Measurements from ENCODE around the gene EMCN. TPM values are rescaled to one million over a fixed set of nuclear protein-coding genes. Genes with fewer than 3 reads are reported as not detected.
A peak's percentile ranks its signal among the peaks of the same experiment; 100 is the strongest.

The EMCN gene
- total RNA-seq, 1 experiment from 2014 or later = not detected

- no peaks in the 10 kb centered on the region for H3K27me3 ChIP-seq (ENCODE audit: insufficient read depth, low read length)
- H3K36me3 ChIP-seq (ENCODE audit: control insufficient read depth in 1 of 2, insufficient read depth in 2 of 2, low read length in 2 of 2) = no peaks in the 10 kb centered on the region
- ATAC-seq (no peak), DNase-seq (ENCODE audit: low read depth, low spot score) (no peak)
- ChIA-PET RAD21 (ENCODE audit: low non-redundant PET in 1 of 2, low total read pairs in 2 of 2, uncharacterized antibody in 2 of 2, unreplicated experiment in 2 of 2) (no interaction called here), CTCF (no interaction called here), POLR2A (no interaction called here)
- H2AFZ ChIP-seq (ENCODE audit: low read depth, low read length, poor library complexity, severe bottlenecking) = no peak overlapping the region
- H3K79me2 ChIP-seq (ENCODE audit: insufficient read depth, low read length) = no peaks in the 10 kb centered on the region
- intact Hi-C loops (cut with micrococcal nuclease) = no loop called here
- no peak overlapping the region for H3K27ac ChIP-seq (ENCODE audit: low read depth, low read length)
- no peaks in the 10 kb centered on the region for H3K9me2 ChIP-seq (ENCODE audit: insufficient read depth)
- no peaks in the 10 kb centered on the region for H3K9me3 ChIP-seq (ENCODE audit: control insufficient read depth in 1 of 2, insufficient read depth in 1 of 2, low read depth in 1 of 2, low read length in 2 of 2)
- BruUV-seq (replicated peaks) = no TSS peak
- no peak overlapping the region for H3K4me3 ChIP-seq (replicated peaks in 1 of 2; ENCODE audit: low read depth in 1 of 2, low read length in 2 of 2)
- H3K9ac ChIP-seq (ENCODE audit: low read length) = no peak overlapping the region
- H3K4me2 ChIP-seq (ENCODE audit: low read length) = no peak overlapping the region
- H3K4me1 ChIP-seq (ENCODE audit: control insufficient read depth in 1 of 2, insufficient read depth in 2 of 2, low read length in 2 of 2) = no peaks in the 10 kb centered on the region
- H4K20me1 ChIP-seq (ENCODE audit: insufficient read depth) = no peaks in the 10 kb centered on the region
- no peak for TF ChIP-seq MAX (IDR thresholded peaks at IDR 0.05)
- peak; percentile 47; the same call in 1 of the 2 replicates for TF ChIP-seq CBX3 (IDR thresholded peaks at IDR 0.05; ENCODE audit: low read depth)
- no peak for TF ChIP-seq POLR2AphosphoS5 (IDR thresholded peaks at IDR 0.05; ENCODE audit: low read depth, low read length)
Measured at GRCh38 chr4:100492129-100492528, 25.7 kb downstream of the EMCN start.

- no peak overlapping the region for H3K27ac ChIP-seq (ENCODE audit: low read depth, low read length)
- H3K9me3 ChIP-seq (ENCODE audit: control insufficient read depth in 1 of 2, insufficient read depth in 1 of 2, low read depth in 1 of 2, low read length in 2 of 2) = no peaks in the 10 kb centered on the region
- no peak overlapping the region for H3K4me3 ChIP-seq (replicated peaks in 1 of 2; ENCODE audit: low read depth in 1 of 2, low read length in 2 of 2)
- H4K20me1 ChIP-seq (ENCODE audit: insufficient read depth) = no peaks in the 10 kb centered on the region
- CTCF ChIA-PET = no interaction called here
- ATAC-seq (no peak), DNase-seq (ENCODE audit: low read depth, low spot score) (no peak)
- no peaks in the 10 kb centered on the region for H3K79me2 ChIP-seq (ENCODE audit: insufficient read depth, low read length)
- H3K36me3 ChIP-seq (ENCODE audit: control insufficient read depth in 1 of 2, insufficient read depth in 2 of 2, low read length in 2 of 2) = no peaks in the 10 kb centered on the region
- H3K27me3 ChIP-seq (ENCODE audit: insufficient read depth, low read length) = no peaks in the 10 kb centered on the region
- BruUV-seq (replicated peaks) = no TSS peak
- H3K4me2 ChIP-seq (ENCODE audit: low read length) = no peak overlapping the region
- intact Hi-C loops (cut with micrococcal nuclease) = no loop called here
- POLR2A ChIA-PET = no interaction called here
- H3K9ac ChIP-seq (ENCODE audit: low read length) = no peak overlapping the region
- no peaks in the 10 kb centered on the region for H3K9me2 ChIP-seq (ENCODE audit: insufficient read depth)
- H3K4me1 ChIP-seq (ENCODE audit: control insufficient read depth in 1 of 2, insufficient read depth in 2 of 2, low read length in 2 of 2) = no peaks in the 10 kb centered on the region
- no peak overlapping the region for H2AFZ ChIP-seq (ENCODE audit: low read depth, low read length, poor library complexity, severe bottlenecking)
- RAD21 ChIA-PET (ENCODE audit: low non-redundant PET in 1 of 2, low total read pairs in 2 of 2, uncharacterized antibody in 2 of 2, unreplicated experiment in 2 of 2) = no interaction called here
- no peak for TF ChIP-seq ELF1 (IDR thresholded peaks at IDR 0.05; ENCODE audit: borderline replicate concordance, low read depth)
- no peak for TF ChIP-seq YY1 (IDR thresholded peaks at IDR 0.05; ENCODE audit: extremely low read depth, insufficient replicate concordance, low read depth, low read length)
- TF ChIP-seq CBX3 (IDR thresholded peaks at IDR 0.05; ENCODE audit: low read depth) = no peak
- no peak for TF ChIP-seq ZBTB33 (IDR thresholded peaks at IDR 0.05; ENCODE audit: extremely low read depth, insufficient replicate concordance, low read length)
- no peak for TF ChIP-seq CTCF (IDR thresholded peaks at IDR 0.05 in 2 of 3, conservative IDR thresholded peaks at IDR 0.05 in 1 of 3; ENCODE audit: borderline replicate concordance in 1 of 3, insufficient read depth in 1 of 3, low read depth in 2 of 3, low read length in 2 of 3)
- TF ChIP-seq ZNF274 (IDR thresholded peaks at IDR 0.05; ENCODE audit: low read depth, low read length) = no peak
- TF ChIP-seq POLR2A (IDR thresholded peaks at IDR 0.05; ENCODE audit: borderline replicate concordance, extremely low read depth, insufficient read depth, insufficient read length) = no peak
- no peak for TF ChIP-seq POLR2AphosphoS5 (IDR thresholded peaks at IDR 0.05; ENCODE audit: low read depth, low read length)
- TF ChIP-seq ATF3 (IDR thresholded peaks at IDR 0.05) = no peak
- TF ChIP-seq JUND (IDR thresholded peaks at IDR 0.05) = no peak
- TF ChIP-seq SP1 (IDR thresholded peaks at IDR 0.05; ENCODE audit: low read depth) = no peak
- no peak for TF ChIP-seq EGR1 (IDR thresholded peaks at IDR 0.05; ENCODE audit: low read depth)
- no peak for TF ChIP-seq SIN3A (IDR thresholded peaks at IDR 0.05; ENCODE audit: low read depth)
- no peak for TF ChIP-seq FOSL1 (IDR thresholded peaks at IDR 0.05; ENCODE audit: low read depth)
Measured at GRCh38 chr4:100489305-100489704, 28.5 kb downstream of the EMCN start.

Data from HCT116 (cell line).